H1 (cell line): ENCODE measurements around the gene FNDC10. TPM values are rescaled to one million over a fixed set of nuclear protein-coding genes. Genes with fewer than 3 reads are reported as not detected.

ENCODE experiments used
- CTCF ChIA-PET: fragments of 300-600 bp; sonication (Branson Sonifier 250); formaldehyde crosslinking; loops from one replicate; lab custom pipeline; 2021; ENCODE audit not compliant: partially characterized antibody; lab: Charles Lee
- POLR2A ChIA-PET: fragments of 300-600 bp; sonication (Branson Sonifier 250); formaldehyde crosslinking; loops from one replicate; lab custom pipeline; 2021; ENCODE audit warnings: inconsistent platforms; ENCODE audit not compliant: partially characterized antibody; lab: Charles Lee
- DNase-seq, 2 experiments: peaks; one replicate each; pipeline versions ENCODE4 v3.0.0 to v3.0.0-alpha.2; 2010 to 2022; ENCODE audit warnings: low spot score in 2 of 2, low read depth in 1 of 2, mixed read lengths in 1 of 2
- FAIRE-seq: peaks from 2 replicates; lab custom pipeline; 2011; peaks lifted over from hg19 to GRCh38; lab: Jason Lieb, UNC
- H2AFZ ChIP-seq: 2 replicates; pipeline ENCODE4 v1.8.1; 2012; ENCODE audit warnings: low read length, inconsistent platforms
- H2AK5ac ChIP-seq: 2 replicates; pipeline ENCODE4 v1.6.1; 2013; ENCODE audit warnings: low read depth, low read length
- H2BK120ac ChIP-seq: replicated peaks from 2 replicates; pipeline ENCODE3; 2013; ENCODE audit warnings: low read depth, low read length, inconsistent platforms
- H2BK12ac ChIP-seq: 2 replicates; pipeline ENCODE4 v1.6.1; 2013; ENCODE audit warnings: low read depth, low read length
- H2BK15ac ChIP-seq: 2 replicates; pipeline ENCODE4 v1.6.1; 2013; ENCODE audit warnings: low read length
- H2BK20ac ChIP-seq: 2 replicates; pipeline ENCODE4 v1.6.1; 2013; ENCODE audit warnings: low read length
- H2BK5ac ChIP-seq: 2 replicates; pipeline ENCODE4 v1.6.1; 2013; ENCODE audit warnings: low read depth, low read length
- H3K14ac ChIP-seq: 2 replicates; pipeline ENCODE4 v1.6.1; 2013; ENCODE audit warnings: inconsistent platforms; ENCODE audit not compliant: insufficient read length
- H3K18ac ChIP-seq: 2 replicates; pipeline ENCODE4 v1.6.1; 2013; ENCODE audit warnings: low read length; ENCODE audit errors: extremely low read depth
- H3K23ac ChIP-seq: 2 replicates; pipeline ENCODE4 v1.6.1; 2013; ENCODE audit warnings: inconsistent platforms; ENCODE audit not compliant: insufficient read length
- H3K23me2 ChIP-seq: 2 replicates; pipeline ENCODE4 v1.6.1; 2013; ENCODE audit warnings: low read depth, low read length
- H3K27ac ChIP-seq: 2 replicates; pipeline ENCODE4 v1.6.1; 2011; ENCODE audit warnings: low read depth, low read length, inconsistent platforms
- H3K27me3 ChIP-seq, 4 experiments: replicated peaks in 1 of 4; 1 replicate in 1 of 4; 2 replicates in 3 of 4; pipeline versions ENCODE4 v1.6.1 to v1.8.1; 2011 to 2013; ENCODE audit warnings: low read length in 3 of 4, mild to moderate bottlenecking in 3 of 4, inconsistent platforms in 2 of 4, mixed read lengths in 2 of 4, moderate library complexity in 1 of 4; ENCODE audit not compliant: control insufficient read depth in 3 of 4, insufficient read depth in 3 of 4; ENCODE audit errors: extremely low read depth in 1 of 4
- H3K36me3 ChIP-seq, 4 experiments: 2 replicates each; pipeline versions ENCODE4 v1.6.1 to v1.8.1; 2011 to 2013; ENCODE audit warnings: mild to moderate bottlenecking in 4 of 4, low read length in 3 of 4, moderate library complexity in 2 of 4, control low read depth in 1 of 4, inconsistent platforms in 1 of 4; ENCODE audit not compliant: insufficient read depth in 4 of 4, control insufficient read depth in 2 of 4
- H3K4ac ChIP-seq: replicated peaks from 2 replicates; pipeline ENCODE3; 2013; ENCODE audit warnings: low read length, low read depth, mixed read lengths, inconsistent platforms; ENCODE audit not compliant: insufficient read length
- H3K4me1 ChIP-seq, 4 experiments: replicated peaks in 1 of 4; 1 replicate in 1 of 4; 2 replicates in 3 of 4; pipeline versions ENCODE4 v1.6.1 to v1.8.1; 2011 to 2013; ENCODE audit warnings: low read length in 3 of 4, inconsistent platforms in 2 of 4, mixed read lengths in 1 of 4; ENCODE audit not compliant: insufficient read depth in 4 of 4, control insufficient read depth in 3 of 4
- H3K4me2 ChIP-seq, 2 experiments: 2 replicates each; pipeline versions ENCODE4 v1.6.1 to v1.8.1; 2011 to 2013; ENCODE audit warnings: low read depth in 2 of 2, low read length in 2 of 2, control low read depth in 1 of 2, inconsistent platforms in 1 of 2, mild to moderate bottlenecking in 1 of 2; ENCODE audit not compliant: insufficient read depth in 1 of 2
- H3K4me3 ChIP-seq, 4 experiments: fragments of 200-600, 300-600 bp in 1 of 4; sonication (generic), shearing (Covaris generic), sonication (Bioruptor Twin) in 1 of 4; 2 replicates each; pipeline versions ENCODE4 v1.5.1 to v1.8.1; 2011 to 2016; ENCODE audit warnings: low read length in 4 of 4, low read depth in 3 of 4, control low read depth in 2 of 4, inconsistent platforms in 2 of 4, mild to moderate bottlenecking in 2 of 4, mixed read lengths in 1 of 4, moderate library complexity in 1 of 4; ENCODE audit not compliant: insufficient read depth in 2 of 4; ENCODE audit errors: extremely low read depth in 1 of 4
- H3K56ac ChIP-seq: replicated peaks from 2 replicates; pipeline ENCODE3; 2013; ENCODE audit warnings: low read depth, mild to moderate bottlenecking, mixed read lengths, low read length, inconsistent platforms; ENCODE audit not compliant: insufficient read length
- H3K79me1 ChIP-seq: 2 replicates; pipeline ENCODE4 v1.6.1; 2013; ENCODE audit warnings: low read depth, low read length, control low read depth
- H3K79me2 ChIP-seq, 2 experiments: 2 replicates each; pipeline versions ENCODE4 v1.6.1 to v1.8.1; 2012 to 2013; ENCODE audit warnings: low read length in 2 of 2, mild to moderate bottlenecking in 2 of 2, inconsistent platforms in 1 of 2; ENCODE audit not compliant: insufficient read depth in 2 of 2, control insufficient read depth in 1 of 2
- H3K9ac ChIP-seq, 4 experiments: replicated peaks in 1 of 4; 1 replicate in 1 of 4; 2 replicates in 3 of 4; pipeline versions ENCODE4 v1.6.1 to v1.8.1; 2011 to 2013; ENCODE audit warnings: low read depth in 3 of 4, low read length in 3 of 4, control low read depth in 2 of 4, mild to moderate bottlenecking in 2 of 4, moderate library complexity in 2 of 4, inconsistent platforms in 1 of 4; ENCODE audit errors: extremely low read depth in 1 of 4
- H3K9me3 ChIP-seq, 2 experiments: 2 replicates each; pipeline versions ENCODE4 v1.6.1 to v1.8.1; 2012 to 2013; ENCODE audit warnings: mild to moderate bottlenecking in 2 of 2, moderate library complexity in 2 of 2, control low read depth in 1 of 2, inconsistent platforms in 1 of 2, low read depth in 1 of 2, low read length in 1 of 2, mixed read lengths in 1 of 2; ENCODE audit not compliant: insufficient read depth in 2 of 2
- H4K20me1 ChIP-seq, 2 experiments: replicated peaks in 1 of 2; 2 replicates each; pipeline versions ENCODE3 to v1.8.1; 2011 to 2013; ENCODE audit warnings: inconsistent platforms in 2 of 2, low read length in 2 of 2, mild to moderate bottlenecking in 1 of 2; ENCODE audit not compliant: insufficient read depth in 2 of 2, control insufficient read depth in 1 of 2
- H4K5ac ChIP-seq: 2 replicates; pipeline ENCODE4 v1.6.1; 2013; ENCODE audit warnings: low read length, low read depth, mixed read lengths, inconsistent platforms; ENCODE audit not compliant: insufficient read length
- H4K8ac ChIP-seq: 2 replicates; pipeline ENCODE4 v1.8.0; 2013; ENCODE audit warnings: mild to moderate bottlenecking, moderate library complexity, low read length, inconsistent platforms; ENCODE audit not compliant: insufficient read depth; ENCODE audit errors: extremely low read depth
- H4K91ac ChIP-seq: replicated peaks from 2 replicates; pipeline ENCODE3; 2013; ENCODE audit warnings: low read length, mixed read lengths, inconsistent platforms; ENCODE audit not compliant: insufficient read length
- ASH2L ChIP-seq: fragments of 200-600, 300-600 bp; sonication (generic); IDR thresholded peaks from one replicate; pipeline ENCODE4 v1.7.1; 2017; ENCODE audit warnings: low read length
- GTF2F1 ChIP-seq: IDR thresholded peaks from 2 replicates; pipeline ENCODE4 v1.6.1; 2012; ENCODE audit warnings: low read depth, low read length, improper control_type of control experiment, borderline replicate concordance
- HDAC6 ChIP-seq: IDR thresholded peaks from one replicate; pipeline ENCODE4 v1.7.1; 2012; ENCODE audit warnings: low read depth, mild to moderate bottlenecking, inconsistent platforms, low read length, moderate library complexity
- POLR2AphosphoS5 ChIP-seq: IDR thresholded peaks from 2 replicates; pipeline ENCODE4 v1.6.1; 2011; ENCODE audit warnings: low read depth, low read length
- POU5F1 ChIP-seq: IDR thresholded peaks from 2 replicates; pipeline ENCODE4 v1.6.1; 2011; ENCODE audit warnings: low read depth, mild to moderate bottlenecking, low read length, moderate library complexity
- TAF1 ChIP-seq: IDR thresholded peaks from 2 replicates; pipeline ENCODE4 v1.6.1; 2011; ENCODE audit warnings: mild to moderate bottlenecking, low read depth, low read length
- TBP ChIP-seq: IDR thresholded peaks from 2 replicates; pipeline ENCODE4 v1.6.1; 2011; ENCODE audit warnings: low read depth, low read length, improper control_type of control experiment
- YY1 ChIP-seq: IDR thresholded peaks from 2 replicates; pipeline ENCODE4 v1.6.1; 2011; ENCODE audit warnings: low read depth, mild to moderate bottlenecking, low read length
- WGBS, 2 experiments: shearing (Covaris generic) in 1 of 2; methylation state at CpG; one replicate each; pipeline versions ENCODE4 v1.1.6 to v1.1.7; 2013 to 2015; ENCODE audit warnings: low lambda C conversion rate in 2 of 2, mixed read lengths in 2 of 2, inconsistent platforms in 1 of 2, low coverage in 1 of 2, missing lambda C conversion rate in 1 of 2; ENCODE audit not compliant: insufficient replicate concordance in 2 of 2, insufficient coverage in 1 of 2, insufficient read length in 1 of 2; ENCODE audit errors: extremely low coverage in 1 of 2, missing lambda C conversion rate in 1 of 2; 5-methylcytosine and 5-hydroxymethylcytosine counted together
- polyA plus RNA-seq, 7 experiments: library from polyadenylated mRNA; depleted of rRNA in 3 of 7; stranded (reverse) in 5 of 7; unstranded in 2 of 7; fragments of >200 nt in 5 of 7; fragments of 200-250 nt in 2 of 7; gene quantifications; 1 replicate in 5 of 7; 2 replicates in 1 of 7; 4 replicates in 1 of 7; pipeline versions ENCODE4 v1.2.1 to v1.2.3, GENCODE V29; 2011 to 2013; ENCODE audit warnings: missing spikeins in 2 of 7, mixed read lengths in 2 of 7
- total RNA-seq: library from RNA; stranded (reverse); fragmentation: NEBNext Ultra II Directional; extraction: Animal tissue kit (Norgen Biotek cat#: 25700); gene quantifications from 2 replicates; pipeline ENCODE4 v1.2.1, GENCODE V29; 2021

The FNDC10 gene
- total and polyA plus RNA-seq, 2 of the 8 experiments (the other 6 are each of a cell fraction or from before 2014, with no cell fraction given) = 19.0 to 21.8 TPM

- POLR2A ChIA-PET = interaction anchor here (1.2 to 23.0 kb wide), 3 partner anchors 12 to 150 kb away, joined by 3 to 367 read pairs (median 5); no protein-coding TSS in a partner anchor
- no peak overlapping the region for H3K27ac ChIP-seq
- no peaks in the 10 kb centered on the region for H3K9me3 ChIP-seq
- 85% methylated on average over 10 of the region's 10 CpGs; no CpG with 5 or more reads in 1 of the 2 experiments for WGBS, 2 experiments
- no peak overlapping the region for H2AFZ ChIP-seq
- no peaks in the 10 kb centered on the region; a peak in 2 of 7 replicates for H3K4me1 ChIP-seq
- peaks cover 0 to 19% of the 10 kb centered on the region in 2 experiments; a peak in 1 of 4 replicates for H3K79me2 ChIP-seq
- CTCF ChIA-PET = no interaction called here
- FAIRE-seq = no peak
- no peak overlapping the region for H3K18ac ChIP-seq
- no peak overlapping the region for H3K23ac ChIP-seq
- no peak overlapping the region for H2BK15ac ChIP-seq
- H3K4me3 ChIP-seq = no peak overlapping the region
- peak overlapping the region; percentile 16; the same call in 1 of the 2 replicates for H2BK5ac ChIP-seq
- H4K91ac ChIP-seq = no peak overlapping the region
- TF ChIP-seq TAF1 = no peak
- no peak for TF ChIP-seq ASH2L
- TF ChIP-seq POLR2AphosphoS5 = no peak
- TF ChIP-seq TBP = no peak
- TF ChIP-seq GTF2F1 = no peak
- TF ChIP-seq HDAC6 = no peak
- TF ChIP-seq POU5F1 = no peak
- TF ChIP-seq YY1 = no peak
- TF ChIP-seq, all 59 proteins: peak for 0
- Histone ChIP-seq H2AK5ac (no peak overlapping the region), H4K20me1 (peaks cover 17 to 30% of the 10 kb centered on the region in 2 experiments), H3K4ac (no peak overlapping the region), H3K36me3 (no peaks in the 10 kb centered on the region; a peak in 1 of 8 replicates), H3K79me1 (peaks cover 14% of the 10 kb centered on the region), H3K23me2 (no peaks in the 10 kb centered on the region), H2BK12ac (no peak overlapping the region), H3K27me3 (no peaks in the 10 kb centered on the region), H4K5ac (no peak overlapping the region), H3K56ac (no peak overlapping the region), H2BK20ac (no peak overlapping the region), H2BK120ac (no peak overlapping the region), H3K14ac (no peak overlapping the region), H3K9ac (no peak overlapping the region), H4K8ac (peak overlapping the region; percentile 62; the same call in 1 of the 2 replicates), H3K4me2 (no peak overlapping the region)
- DNase-seq = no peak
Observed at GRCh38 chr1:1552263-1552639, 47.7 kb downstream of the FNDC10 start.
